Chondrocyte (in vitro differentiated cells): ENCODE results near the gene ME2. TPM values are rescaled to one million over a fixed set of nuclear protein-coding genes. Genes with fewer than 3 reads are reported as not detected.

ENCODE experiments used
- DNase-seq: peaks from one replicate; pipeline ENCODE4 v3.0.0; 2021; ENCODE audit warnings: mixed read lengths, low spot score
- H3K27ac Mint-ChIP-seq: one replicate; pipeline ENCODE4 v1.8.0; 2021; ENCODE audit warnings: mild to moderate bottlenecking, moderate library complexity, mixed read lengths; ENCODE audit not compliant: unreplicated experiment
- H3K27me3 Mint-ChIP-seq: 2 replicates; pipeline ENCODE4 v1.8.0; 2021; ENCODE audit warnings: low read depth, mixed read lengths
- H3K36me3 Mint-ChIP-seq: 2 replicates; pipeline ENCODE4 v1.8.0; 2021; ENCODE audit warnings: low read depth, mixed read lengths
- H3K4me1 Mint-ChIP-seq: 2 replicates; pipeline ENCODE4 v1.8.0; 2021; ENCODE audit warnings: low read depth, mild to moderate bottlenecking, mixed read lengths
- H3K4me3 Mint-ChIP-seq: one replicate; pipeline ENCODE4 v1.8.0; 2021; ENCODE audit warnings: mild to moderate bottlenecking, moderate library complexity, mixed read lengths; ENCODE audit not compliant: unreplicated experiment
- H3K9me3 Mint-ChIP-seq: 2 replicates; pipeline ENCODE4 v1.8.0; 2021; ENCODE audit warnings: low read depth, mixed read lengths
- total RNA-seq: library from RNA; stranded (reverse); gene quantifications from 3 replicates; pipeline ENCODE4 v1.2.1, GENCODE V29; 2021
- TF ChIP-seq, protein P1 (sequence below): fragments of 200-600 bp; sonication (generic); IDR thresholded peaks from 2 replicates; pipeline ENCODE4 v1.5.0; 2021; ENCODE audit warnings: antibody characterized with exemption, mild to moderate bottlenecking, moderate library complexity

ME2 gene
- total RNA-seq, 1 donor from 2014 or later, result 29.9 TPM

GRCh38 chr18:50950626-50951025, 71.7 kb downstream of the ME2 start:
- no peak for DNase-seq

GRCh38 chr18:50953822-50954221, 74.9 kb downstream of the ME2 start:
- no peak for DNase-seq
- Mint-ChIP-seq H3K36me3 (no peaks in the 10 kb centered on the region), H3K9me3 (no peaks in the 10 kb centered on the region), H3K27ac (no peak overlapping the region), H3K4me1 (no peaks in the 10 kb centered on the region), H3K4me3 (no peak overlapping the region), H3K27me3 (no peaks in the 10 kb centered on the region)
- TF ChIP-seq, protein P1, sequence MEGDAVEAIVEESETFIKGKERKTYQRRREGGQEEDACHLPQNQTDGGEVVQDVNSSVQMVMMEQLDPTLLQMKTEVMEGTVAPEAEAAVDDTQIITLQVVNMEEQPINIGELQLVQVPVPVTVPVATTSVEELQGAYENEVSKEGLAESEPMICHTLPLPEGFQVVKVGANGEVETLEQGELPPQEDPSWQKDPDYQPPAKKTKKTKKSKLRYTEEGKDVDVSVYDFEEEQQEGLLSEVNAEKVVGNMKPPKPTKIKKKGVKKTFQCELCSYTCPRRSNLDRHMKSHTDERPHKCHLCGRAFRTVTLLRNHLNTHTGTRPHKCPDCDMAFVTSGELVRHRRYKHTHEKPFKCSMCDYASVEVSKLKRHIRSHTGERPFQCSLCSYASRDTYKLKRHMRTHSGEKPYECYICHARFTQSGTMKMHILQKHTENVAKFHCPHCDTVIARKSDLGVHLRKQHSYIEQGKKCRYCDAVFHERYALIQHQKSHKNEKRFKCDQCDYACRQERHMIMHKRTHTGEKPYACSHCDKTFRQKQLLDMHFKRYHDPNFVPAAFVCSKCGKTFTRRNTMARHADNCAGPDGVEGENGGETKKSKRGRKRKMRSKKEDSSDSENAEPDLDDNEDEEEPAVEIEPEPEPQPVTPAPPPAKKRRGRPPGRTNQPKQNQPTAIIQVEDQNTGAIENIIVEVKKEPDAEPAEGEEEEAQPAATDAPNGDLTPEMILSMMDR, result no peak

More at GRCh38 chr18:50950626-50951025, 71.7 kb downstream of the ME2 start:
- Mint-ChIP-seq H3K27ac (no peak overlapping the region), H3K36me3 (no peaks in the 10 kb centered on the region), H3K9me3 (no peaks in the 10 kb centered on the region), H3K27me3 (no peaks in the 10 kb centered on the region), H3K4me1 (peaks cover 3% of the 10 kb centered on the region), H3K4me3 (no peak overlapping the region)
- TF ChIP-seq, protein P1, result no peak

DNA sequence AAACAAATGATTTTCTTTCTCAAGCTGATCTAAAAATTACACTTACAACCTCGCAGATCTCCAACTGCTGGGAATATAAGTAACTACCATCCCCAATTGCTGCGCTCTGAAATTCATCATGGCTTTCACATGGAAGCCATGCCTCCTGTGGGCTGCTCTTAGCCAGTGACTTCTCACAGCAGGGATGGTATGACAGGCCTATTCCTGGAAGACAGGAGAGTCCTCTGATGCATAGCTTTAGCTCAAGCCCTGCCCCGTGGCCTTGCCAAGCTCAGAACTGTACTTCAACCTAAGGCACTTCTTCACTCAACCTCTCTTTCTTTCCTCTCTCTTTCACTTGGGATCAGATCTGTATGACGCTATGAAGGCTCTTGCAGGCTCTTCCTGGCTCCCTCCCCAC, 76.3 kb downstream of the ME2 start:
- no peaks in the 10 kb centered on the region for H3K4me1 Mint-ChIP-seq
- no peak overlapping the region for H3K4me3 Mint-ChIP-seq
- TF ChIP-seq, protein P1, result no peak
- no peaks in the 10 kb centered on the region for H3K9me3 Mint-ChIP-seq
- DNase-seq, result no peak
- H3K27ac Mint-ChIP-seq, result no peak overlapping the region
- no peaks in the 10 kb centered on the region for H3K36me3 Mint-ChIP-seq
- H3K27me3 Mint-ChIP-seq, result no peaks in the 10 kb centered on the region

DNA sequence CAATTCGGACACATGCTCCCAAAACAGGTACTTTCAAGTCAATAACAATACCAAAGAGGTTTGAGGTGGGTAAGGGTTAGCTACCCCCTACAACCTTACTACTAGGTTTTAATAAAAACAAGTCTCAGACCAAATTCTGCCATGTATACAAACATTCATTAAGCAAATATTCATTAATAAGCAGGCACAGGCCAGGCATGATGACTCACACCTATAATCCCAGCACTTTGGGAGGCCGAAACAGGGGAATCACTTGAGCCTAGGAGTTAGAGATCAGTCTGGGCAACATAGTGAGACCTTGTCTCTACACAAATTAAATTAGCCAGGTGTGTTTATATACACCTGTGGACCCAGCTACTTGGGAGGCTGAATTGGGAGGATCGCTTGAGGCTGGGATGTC, 77.2 kb downstream of the ME2 start:
- H3K9me3 Mint-ChIP-seq, result peaks cover 5% of the 10 kb centered on the region
- no peaks in the 10 kb centered on the region for H3K4me1 Mint-ChIP-seq
- TF ChIP-seq, protein P1, result no peak
- no peak for DNase-seq
- H3K27me3 Mint-ChIP-seq, result no peaks in the 10 kb centered on the region
- H3K36me3 Mint-ChIP-seq, result peaks cover 2% of the 10 kb centered on the region
- H3K4me3 Mint-ChIP-seq, result no peak overlapping the region
- no peak overlapping the region for H3K27ac Mint-ChIP-seq

DNA sequence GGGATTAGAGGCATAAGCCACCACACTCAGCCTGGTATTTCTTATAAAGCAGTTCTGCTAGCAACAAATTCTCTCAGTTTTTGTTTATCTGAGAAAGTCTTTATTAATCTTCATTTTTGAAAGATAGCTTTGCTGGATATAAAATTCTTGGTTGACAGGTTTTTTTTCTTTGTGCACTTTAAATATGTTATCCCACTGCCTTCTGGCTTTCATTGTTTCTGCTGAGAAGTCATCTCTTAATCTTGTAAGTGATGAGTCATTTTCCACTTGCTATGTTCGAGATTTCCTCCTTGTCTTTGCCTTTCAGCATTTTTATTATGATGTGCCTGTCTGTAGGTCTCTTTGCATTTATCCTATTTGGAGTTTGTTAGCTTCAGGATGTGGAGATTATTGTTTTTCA, 83.1 kb downstream of the ME2 start:
- no peak for DNase-seq
- H3K4me1 Mint-ChIP-seq, result no peaks in the 10 kb centered on the region

More for the DNA sequence above, 83.1 kb downstream of the ME2 start:
- Mint-ChIP-seq H3K36me3 (peaks cover 7% of the 10 kb centered on the region), H3K4me3 (no peak overlapping the region), H3K27ac (no peak overlapping the region), H3K9me3 (peaks cover 25% of the 10 kb centered on the region), H3K27me3 (no peaks in the 10 kb centered on the region)
- TF ChIP-seq, protein P1, result no peak
